Measurements from ENCODE around the gene CANX. TPM values are rescaled to one million over a fixed set of nuclear protein-coding genes. Genes with fewer than 3 reads are reported as not detected.

CANX gene
- total RNA-seq, 1 donor from 2014 or later: 609 TPM

- no peak for DNase-seq (ENCODE audit: low spot score)
- no peak overlapping the region for H3K4me3 Mint-ChIP-seq (ENCODE audit: low read depth)
- no peak overlapping the region for H3K27ac Mint-ChIP-seq
- H3K4me1 Mint-ChIP-seq (ENCODE audit: low read depth): peaks cover 7% of the 10 kb centered on the region
- peaks cover 30% of the 10 kb centered on the region for H3K36me3 Mint-ChIP-seq (ENCODE audit: low read depth)
- no peaks in the 10 kb centered on the region for H3K9me3 Mint-ChIP-seq
- intact Hi-C loops (cut with micrococcal nuclease): no loop called here
- H3K27me3 Mint-ChIP-seq (ENCODE audit: low read depth): no peaks in the 10 kb centered on the region
These were observed 48.1 kb downstream of the CANX start for GRCh38 chr5:179746872-179747271.

GRCh38 chr5:179747811-179748210, 49.0 kb downstream of the CANX start:
- H3K27me3 Mint-ChIP-seq (ENCODE audit: low read depth): no peaks in the 10 kb centered on the region
- H3K36me3 Mint-ChIP-seq (ENCODE audit: low read depth): peaks cover 27% of the 10 kb centered on the region
- intact Hi-C loops (cut with micrococcal nuclease): no loop called here
- no peaks in the 10 kb centered on the region for H3K9me3 Mint-ChIP-seq
- no peak overlapping the region for H3K4me3 Mint-ChIP-seq (ENCODE audit: low read depth)
- no peak overlapping the region for H3K27ac Mint-ChIP-seq
- H3K4me1 Mint-ChIP-seq (ENCODE audit: low read depth): peaks cover 7% of the 10 kb centered on the region
- no peak for DNase-seq (ENCODE audit: low spot score)

GRCh38 chr5:179749857-179750508, 51.2 kb downstream of the CANX start:
- H3K4me3 Mint-ChIP-seq (ENCODE audit: low read depth): no peak overlapping the region
- DNase-seq (ENCODE audit: low spot score): no peak
- intact Hi-C loops (cut with micrococcal nuclease): no loop called here
- H3K36me3 Mint-ChIP-seq (ENCODE audit: low read depth): peaks cover 33% of the 10 kb centered on the region
- no peaks in the 10 kb centered on the region for H3K9me3 Mint-ChIP-seq
- H3K27me3 Mint-ChIP-seq (ENCODE audit: low read depth): no peaks in the 10 kb centered on the region
- no peak overlapping the region for H3K27ac Mint-ChIP-seq
- H3K4me1 Mint-ChIP-seq (ENCODE audit: low read depth): peaks cover 24% of the 10 kb centered on the region

GRCh38 chr5:179753971-179754370, 55.2 kb downstream of the CANX start:
- intact Hi-C loops (cut with micrococcal nuclease): no loop called here
- H3K4me1 Mint-ChIP-seq (ENCODE audit: low read depth): peaks cover 26% of the 10 kb centered on the region
- no peak overlapping the region for H3K27ac Mint-ChIP-seq
- no peak for DNase-seq (ENCODE audit: low spot score)
- H3K27me3 Mint-ChIP-seq (ENCODE audit: low read depth): no peaks in the 10 kb centered on the region
- H3K4me3 Mint-ChIP-seq (ENCODE audit: low read depth): no peak overlapping the region
- no peaks in the 10 kb centered on the region for H3K9me3 Mint-ChIP-seq
- H3K36me3 Mint-ChIP-seq (ENCODE audit: low read depth): peaks cover 17% of the 10 kb centered on the region

- no peak overlapping the region for H3K4me3 Mint-ChIP-seq (ENCODE audit: low read depth)
- no peaks in the 10 kb centered on the region for H3K9me3 Mint-ChIP-seq
- peak overlapping the region; percentile 66 for H3K27ac Mint-ChIP-seq
- H3K36me3 Mint-ChIP-seq (ENCODE audit: low read depth): peaks cover 13% of the 10 kb centered on the region
- intact Hi-C loops (cut with micrococcal nuclease): no loop called here
- DNase-seq (ENCODE audit: low spot score): no peak
- peaks cover 37% of the 10 kb centered on the region for H3K4me1 Mint-ChIP-seq (ENCODE audit: low read depth)
- no peaks in the 10 kb centered on the region for H3K27me3 Mint-ChIP-seq (ENCODE audit: low read depth)
These were observed 56.3 kb downstream of the CANX start for GRCh38 chr5:179755022-179755421.

- Mint-ChIP-seq H3K36me3 (ENCODE audit: low read depth) (peaks cover 3% of the 10 kb centered on the region), H3K9me3 (no peaks in the 10 kb centered on the region), H3K27ac (peak overlapping the region; percentile 36), H3K4me1 (ENCODE audit: low read depth) (peaks cover 57% of the 10 kb centered on the region), H3K27me3 (ENCODE audit: low read depth) (no peaks in the 10 kb centered on the region), H3K4me3 (ENCODE audit: low read depth) (no peak overlapping the region)
- DNase-seq (ENCODE audit: low spot score): no peak
- intact Hi-C loops (cut with micrococcal nuclease): no loop called here
These were observed 60.2 kb downstream of the CANX start for GRCh38 chr5:179758955-179759354.

DNA sequence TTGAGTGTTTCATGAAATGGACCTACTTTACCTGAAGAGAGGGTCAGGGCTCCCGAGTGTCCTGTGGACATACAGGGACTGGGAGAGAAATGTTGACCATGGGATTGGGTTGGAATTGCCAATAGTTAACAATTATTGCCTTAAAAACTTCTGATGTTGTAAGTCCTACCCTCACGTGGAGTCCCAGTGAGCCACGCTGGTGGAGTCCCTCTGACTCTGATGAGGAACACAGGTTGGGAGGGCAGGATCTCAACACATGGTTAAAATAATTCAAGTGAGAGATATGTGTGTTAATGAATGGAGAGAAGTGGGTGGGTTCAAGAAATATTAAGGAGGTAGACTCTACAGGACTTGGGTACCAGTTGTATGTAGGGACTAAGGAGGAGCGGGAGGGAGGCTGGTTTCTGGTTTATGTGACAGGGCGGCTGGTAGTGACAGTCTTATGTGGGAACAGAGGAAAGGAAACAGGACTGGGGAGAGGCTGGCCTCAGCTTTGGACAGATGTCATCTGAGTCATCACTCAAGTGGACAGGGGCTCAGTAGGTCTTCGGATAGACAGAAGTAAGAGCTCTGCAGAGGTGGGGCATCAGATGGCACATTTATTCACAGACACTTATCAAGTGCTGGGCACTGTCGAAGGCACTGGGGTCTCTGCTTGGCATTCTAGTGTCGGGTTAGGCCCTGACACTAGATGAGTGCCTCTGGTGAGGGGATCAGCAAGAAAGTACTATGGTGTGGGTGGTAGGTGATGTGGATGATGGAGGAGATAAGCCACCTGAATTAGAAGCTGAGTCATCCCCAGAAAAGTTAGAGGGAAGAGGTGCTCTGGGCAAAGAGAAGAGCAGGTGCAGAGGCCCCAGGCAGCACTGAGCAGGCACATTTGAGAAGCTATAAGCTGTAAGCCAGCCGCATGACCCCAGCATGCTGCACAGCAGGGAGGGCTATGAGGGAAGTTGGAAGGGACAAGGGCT, 61.1 kb downstream of the CANX start:
- DNase-seq (ENCODE audit: low spot score): no peak
- H3K4me1 Mint-ChIP-seq (ENCODE audit: low read depth): peaks cover 48% of the 10 kb centered on the region
- H3K27ac Mint-ChIP-seq: peak overlapping the region; percentile 36
- H3K9me3 Mint-ChIP-seq: no peaks in the 10 kb centered on the region
- H3K36me3 Mint-ChIP-seq (ENCODE audit: low read depth): peaks cover 3% of the 10 kb centered on the region
- peak overlapping the region; percentile 32 for H3K4me3 Mint-ChIP-seq (ENCODE audit: low read depth)
- no peaks in the 10 kb centered on the region for H3K27me3 Mint-ChIP-seq (ENCODE audit: low read depth)
- intact Hi-C loops (cut with micrococcal nuclease): loop anchor here (2.0 to 5.0 kb wide), 3 partner anchors 27 to 327 kb away; partner anchors contain the start of gene MAML1

- intact Hi-C loops (cut with micrococcal nuclease): loop anchor here (2.0 to 5.0 kb wide), 3 partner anchors 40 to 325 kb away; partner anchors contain the start of gene TBC1D9B
- Mint-ChIP-seq H3K4me1 (ENCODE audit: low read depth) (peaks cover 46% of the 10 kb centered on the region), H3K4me3 (ENCODE audit: low read depth) (no peak overlapping the region), H3K9me3 (no peaks in the 10 kb centered on the region), H3K27me3 (ENCODE audit: low read depth) (no peaks in the 10 kb centered on the region), H3K27ac (peak overlapping the region; percentile 64), H3K36me3 (ENCODE audit: low read depth) (peaks cover 21% of the 10 kb centered on the region)
- DNase-seq (ENCODE audit: low spot score): peak; percentile 45
These were observed 63.5 kb downstream of the CANX start for GRCh38 chr5:179762079-179762780.

- H3K27ac Mint-ChIP-seq: peak overlapping the region; percentile 64
- peaks cover 27% of the 10 kb centered on the region for H3K36me3 Mint-ChIP-seq (ENCODE audit: low read depth)
- no peak for DNase-seq (ENCODE audit: low spot score)
- intact Hi-C loops (cut with micrococcal nuclease): loop anchor here (2.0 to 5.0 kb wide), 3 partner anchors 40 to 325 kb away; partner anchors contain the start of gene TBC1D9B
- no peak overlapping the region for H3K4me3 Mint-ChIP-seq (ENCODE audit: low read depth)
- H3K4me1 Mint-ChIP-seq (ENCODE audit: low read depth): peaks cover 46% of the 10 kb centered on the region
- no peaks in the 10 kb centered on the region for H3K9me3 Mint-ChIP-seq
- H3K27me3 Mint-ChIP-seq (ENCODE audit: low read depth): no peaks in the 10 kb centered on the region
These were observed 64.0 kb downstream of the CANX start for GRCh38 chr5:179762781-179763176.

DNA sequence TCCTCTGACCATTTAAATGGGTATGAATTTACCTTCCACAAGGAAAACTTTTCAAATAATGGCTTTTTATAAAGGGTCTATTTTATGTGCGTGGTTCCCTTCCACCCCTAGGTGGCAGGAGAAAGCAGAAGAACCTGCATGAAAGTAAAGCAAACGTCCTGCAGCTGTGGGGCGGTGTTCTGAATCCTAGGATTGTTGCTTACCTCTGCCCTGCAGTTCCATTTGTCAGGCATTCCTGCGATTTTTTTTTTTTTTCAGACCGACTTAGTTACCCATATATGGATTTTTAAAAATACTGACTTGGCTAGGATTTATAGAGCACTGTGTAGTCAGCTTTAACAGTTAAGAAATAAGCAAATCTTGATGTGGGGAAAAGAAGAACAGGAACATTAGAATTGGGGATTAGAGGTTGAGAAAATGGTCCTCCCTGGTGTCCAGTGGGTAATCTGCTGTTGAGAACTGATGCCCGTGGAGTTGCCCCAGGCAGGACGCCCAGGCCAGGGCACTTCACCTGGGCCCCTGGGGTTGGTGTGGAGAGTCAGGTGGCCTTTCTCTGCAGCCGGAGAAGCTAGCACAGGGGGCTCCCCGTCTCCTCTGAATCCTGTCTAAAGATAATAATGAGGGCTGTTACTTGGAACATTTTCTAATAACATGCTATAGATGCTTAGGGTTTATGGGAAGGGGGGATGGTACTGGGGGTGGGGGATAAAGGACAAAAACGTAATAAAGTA, 64.6 kb downstream of the CANX start:
- intact Hi-C loops (cut with micrococcal nuclease): loop anchor here (2.0 to 5.0 kb wide), 3 partner anchors 39 to 324 kb away; partner anchors contain the start of gene TBC1D9B
- Mint-ChIP-seq H3K36me3 (ENCODE audit: low read depth) (peaks cover 33% of the 10 kb centered on the region), H3K4me3 (ENCODE audit: low read depth) (no peak overlapping the region), H3K9me3 (no peaks in the 10 kb centered on the region), H3K27ac (peak overlapping the region; percentile 56), H3K27me3 (ENCODE audit: low read depth) (no peaks in the 10 kb centered on the region), H3K4me1 (ENCODE audit: low read depth) (peaks cover 46% of the 10 kb centered on the region)
- DNase-seq (ENCODE audit: low spot score): peak; percentile 21

GRCh38 chr5:179764056-179764455, 65.3 kb downstream of the CANX start:
- intact Hi-C loops (cut with micrococcal nuclease): loop anchor here (5.0 kb wide), 2 partner anchors 38 to 323 kb away; no protein-coding TSS in a partner anchor
- peaks cover 37% of the 10 kb centered on the region for H3K36me3 Mint-ChIP-seq (ENCODE audit: low read depth)
- H3K9me3 Mint-ChIP-seq: no peaks in the 10 kb centered on the region
- peaks cover 44% of the 10 kb centered on the region for H3K4me1 Mint-ChIP-seq (ENCODE audit: low read depth)
- H3K4me3 Mint-ChIP-seq (ENCODE audit: low read depth): no peak overlapping the region
- H3K27me3 Mint-ChIP-seq (ENCODE audit: low read depth): no peaks in the 10 kb centered on the region
- no peak overlapping the region for H3K27ac Mint-ChIP-seq
- no peak for DNase-seq (ENCODE audit: low spot score)

DNA sequence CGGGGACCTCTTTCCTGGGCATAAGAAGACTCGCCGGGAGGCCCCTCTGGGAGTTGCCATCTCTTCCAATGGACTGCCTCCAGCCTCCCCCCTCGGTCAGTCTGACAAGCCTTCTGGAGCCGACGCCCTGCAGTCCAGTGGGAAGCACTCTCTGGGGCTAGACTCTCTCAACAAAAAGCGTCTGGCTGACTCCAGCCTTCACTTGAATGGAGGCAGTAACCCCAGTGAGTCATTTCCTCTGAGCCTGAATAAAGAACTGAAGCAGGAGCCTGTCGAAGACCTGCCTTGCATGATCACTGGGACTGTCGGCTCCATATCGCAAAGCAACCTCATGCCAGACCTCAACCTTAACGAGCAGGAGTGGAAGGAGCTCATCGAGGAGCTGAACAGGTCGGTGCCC, 66.6 kb downstream of the CANX start:
- H3K27me3 Mint-ChIP-seq (ENCODE audit: low read depth): no peaks in the 10 kb centered on the region
- no peak for DNase-seq (ENCODE audit: low spot score)
- H3K27ac Mint-ChIP-seq: no peak overlapping the region
- intact Hi-C loops (cut with micrococcal nuclease): no loop called here
- H3K36me3 Mint-ChIP-seq (ENCODE audit: low read depth): peaks cover 46% of the 10 kb centered on the region
- H3K4me3 Mint-ChIP-seq (ENCODE audit: low read depth): no peak overlapping the region
- no peaks in the 10 kb centered on the region for H3K9me3 Mint-ChIP-seq
- H3K4me1 Mint-ChIP-seq (ENCODE audit: low read depth): peaks cover 33% of the 10 kb centered on the region
